HG03159 (cell line): ENCODE results near the gene CNNM3.
A peak's percentile ranks its signal among the peaks of the same experiment; 100 is the strongest.
"Not testable (repeated sequence)": the region's sequence is repeated elsewhere in the genome, so short reads cannot be mapped to it uniquely, and the experiment has no call there.

ENCODE experiments used
- ATAC-seq: cut with Tn5 transposase; IDR thresholded peaks from one replicate; pipeline ENCODE4 v1.9.1; 2021; ENCODE audit warnings: mild to moderate bottlenecking, moderate library complexity; ENCODE audit not compliant: unreplicated experiment

The CNNM3 gene

DNA sequence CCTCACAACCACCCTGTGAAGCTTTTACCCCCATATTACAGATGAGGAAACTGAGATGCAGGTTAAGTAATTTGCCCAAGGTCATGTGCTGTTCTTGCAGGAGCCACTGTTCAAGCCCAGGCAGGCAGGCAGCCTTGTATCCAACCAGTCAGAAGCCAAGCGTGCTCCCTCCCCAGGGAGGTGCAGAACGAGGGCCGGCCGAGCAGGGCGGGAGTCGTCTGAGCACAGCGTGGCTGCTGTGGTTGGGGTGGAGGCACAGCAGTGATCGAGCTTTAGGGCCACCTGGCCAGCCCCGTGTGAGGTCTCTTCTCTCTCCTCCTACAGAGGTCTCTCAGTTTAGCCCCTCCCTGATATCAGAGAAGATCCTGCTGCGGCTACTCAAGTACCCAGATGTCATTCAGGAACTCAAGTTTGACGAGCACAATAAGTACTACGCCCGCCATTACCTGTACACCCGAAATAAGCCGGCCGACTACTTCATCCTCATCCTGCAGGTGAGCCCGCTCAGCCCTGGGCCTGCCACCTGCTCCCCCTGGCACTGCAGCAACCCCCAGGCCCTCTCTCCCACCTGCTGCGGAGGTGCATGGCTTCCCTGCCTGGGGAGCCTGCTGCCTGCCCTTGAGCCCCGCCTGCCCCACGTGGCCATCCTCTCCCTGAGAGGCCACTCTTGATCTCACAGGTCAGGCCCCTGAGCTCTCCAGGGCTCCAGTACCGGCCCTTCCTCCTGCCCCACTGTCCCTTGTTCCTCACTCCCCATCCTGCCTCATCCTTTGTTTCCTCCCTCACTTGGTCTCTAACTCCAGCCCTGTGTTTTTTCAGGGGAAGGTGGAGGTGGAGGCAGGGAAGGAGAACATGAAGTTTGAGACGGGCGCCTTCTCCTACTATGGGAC, 17.1 kb upstream of the CNNM3 start:
- no peak for ATAC-seq

DNA sequence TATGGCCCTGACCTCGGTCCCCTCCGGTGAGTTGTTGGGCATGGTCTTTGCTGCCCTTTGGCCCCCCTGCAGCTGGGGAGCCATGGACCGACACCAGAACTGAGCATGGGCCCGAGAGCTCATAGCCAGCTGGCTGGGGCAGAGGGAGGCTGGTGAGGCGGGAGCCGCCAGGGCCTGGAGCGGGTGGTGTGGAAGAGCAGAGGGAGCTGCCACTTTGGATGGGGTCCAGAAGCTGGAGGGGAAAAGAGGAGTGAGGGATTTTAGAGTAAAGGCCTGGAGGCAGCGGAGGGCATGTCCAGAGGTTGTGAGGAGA, 16.5 kb upstream of the CNNM3 start:
- no peak for ATAC-seq

DNA sequence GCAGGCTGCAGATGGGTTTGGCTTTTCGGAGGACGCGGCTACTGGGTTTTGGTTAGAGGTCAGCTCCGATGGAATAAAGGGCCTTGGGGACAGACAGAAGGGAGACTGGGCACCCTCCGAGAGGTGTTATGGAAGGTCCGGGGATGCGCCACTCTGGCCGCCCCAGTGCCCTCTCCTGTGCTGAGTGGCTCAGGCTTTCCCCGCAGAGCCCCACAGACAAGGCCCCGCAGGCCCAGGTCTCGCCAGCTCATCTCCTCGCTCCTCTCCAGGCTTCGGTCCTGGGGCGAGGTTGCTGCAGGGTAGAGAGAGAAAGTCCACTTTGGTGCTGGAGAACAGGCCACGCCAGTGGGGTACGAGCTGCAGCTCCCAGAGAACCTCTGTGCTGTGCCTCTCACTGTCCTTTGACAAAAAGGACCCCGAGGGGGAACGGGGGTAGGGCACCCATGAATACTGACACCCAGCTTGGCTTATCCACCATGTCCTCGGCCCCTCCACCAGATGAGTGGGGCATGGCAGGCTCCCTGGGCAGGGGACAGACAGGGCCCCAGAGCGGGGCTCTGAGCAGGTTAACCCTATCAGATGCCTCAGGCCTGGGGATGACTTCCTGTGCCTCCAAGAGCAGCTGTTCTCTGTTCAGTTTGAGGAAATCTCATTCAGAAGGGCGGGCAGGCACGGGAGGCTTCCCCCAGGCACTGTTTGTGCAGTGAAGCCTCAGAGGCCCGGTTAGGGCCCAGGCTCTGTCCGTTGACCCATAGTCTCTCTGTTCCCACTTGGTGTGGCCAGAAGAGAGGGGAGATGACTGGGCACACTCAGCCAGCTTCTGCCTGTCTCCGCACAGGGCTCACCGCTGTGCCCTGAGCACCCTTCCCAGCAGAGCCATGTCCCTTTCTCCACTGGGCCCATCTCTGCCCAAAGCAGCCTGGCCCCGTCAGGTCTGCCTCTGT, 15.7 kb upstream of the CNNM3 start:
- no peak for ATAC-seq

DNA sequence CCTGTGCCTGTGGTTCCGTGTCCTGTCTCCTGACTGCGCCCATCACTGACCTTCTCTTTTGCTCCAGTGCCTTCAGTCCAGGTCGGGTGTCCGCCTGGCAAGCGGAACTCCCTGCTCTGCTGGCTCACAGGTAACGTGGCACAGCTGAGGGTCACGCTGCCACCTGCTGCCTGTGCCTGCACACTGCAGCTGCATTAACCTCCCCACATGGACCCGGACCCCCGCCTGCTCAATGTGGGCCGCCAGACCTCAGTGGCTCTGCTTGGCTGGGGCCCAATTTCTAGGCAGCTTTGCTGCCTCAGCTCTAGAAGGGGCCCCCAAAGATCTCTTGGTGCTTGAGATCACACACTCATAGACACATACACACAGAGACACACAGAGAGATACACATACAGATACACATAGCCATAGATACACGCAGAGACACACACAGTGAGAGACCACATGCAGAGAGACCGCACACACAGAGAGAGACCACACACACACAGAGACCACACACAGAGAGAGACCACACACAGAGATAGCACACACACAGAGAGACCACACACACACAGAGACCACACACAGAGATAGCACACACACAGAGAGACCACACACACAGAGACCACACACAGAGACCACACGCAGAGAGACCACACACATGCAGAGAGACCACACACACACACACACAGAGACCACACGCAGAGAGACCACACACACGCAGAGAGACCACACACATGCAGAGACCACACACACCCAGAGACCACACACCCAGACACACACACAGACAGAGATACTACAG, 14.9 kb upstream of the CNNM3 start:
- ATAC-seq, result no peak

DNA sequence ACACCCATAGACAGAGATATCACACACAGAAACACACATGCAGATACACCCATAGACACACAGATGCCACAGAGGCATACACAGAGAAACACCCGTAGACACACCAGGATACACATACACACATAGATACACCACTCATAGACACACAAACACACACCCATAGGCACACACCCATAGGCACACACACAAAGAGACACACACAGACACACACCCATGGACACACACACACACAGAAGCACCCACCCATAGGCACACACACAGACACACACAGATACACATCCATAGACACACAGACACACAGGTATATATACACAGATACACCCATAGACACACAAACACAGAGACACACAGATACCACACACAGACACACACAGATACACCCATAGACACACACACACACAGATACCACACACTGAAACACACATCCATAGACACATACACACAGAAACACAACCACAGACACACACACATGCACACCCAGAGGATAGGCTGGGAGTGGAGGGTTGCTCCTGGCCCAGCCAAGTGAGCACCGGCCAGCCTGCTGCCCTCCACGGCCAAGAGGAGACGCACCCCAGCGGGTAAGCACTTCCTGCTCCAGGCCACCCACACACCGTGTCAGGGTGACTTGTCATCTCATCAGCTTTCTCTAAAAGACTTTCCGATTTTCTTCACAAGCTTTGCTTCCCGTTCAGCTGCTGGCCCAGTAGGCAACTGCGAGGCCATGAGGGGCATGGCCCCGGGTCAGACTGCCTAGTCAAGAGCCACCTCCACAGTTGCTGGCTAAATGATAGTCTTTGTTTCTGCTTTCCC, 14.1 kb upstream of the CNNM3 start:
- ATAC-seq, result no peak

DNA sequence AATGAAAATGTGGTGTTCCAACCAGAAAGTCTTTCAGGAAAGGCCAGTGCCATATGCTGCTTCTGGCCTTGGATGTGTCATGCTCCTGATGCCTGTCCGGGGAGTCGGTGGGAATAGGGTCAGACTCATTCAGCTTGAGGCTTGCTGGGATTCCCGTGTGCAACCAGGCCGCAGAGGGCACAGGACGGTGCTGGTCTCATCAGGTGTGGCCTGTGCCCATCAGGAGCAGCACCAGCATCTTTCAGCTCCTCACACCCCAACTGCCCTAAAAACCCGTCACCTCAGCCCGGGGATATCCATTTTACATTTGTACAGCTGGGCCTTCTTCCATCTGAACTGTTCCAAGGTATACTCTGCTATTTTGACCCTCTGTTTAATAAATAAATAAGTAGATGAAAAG, 13.3 kb upstream of the CNNM3 start:
- ATAC-seq, result no peak

DNA sequence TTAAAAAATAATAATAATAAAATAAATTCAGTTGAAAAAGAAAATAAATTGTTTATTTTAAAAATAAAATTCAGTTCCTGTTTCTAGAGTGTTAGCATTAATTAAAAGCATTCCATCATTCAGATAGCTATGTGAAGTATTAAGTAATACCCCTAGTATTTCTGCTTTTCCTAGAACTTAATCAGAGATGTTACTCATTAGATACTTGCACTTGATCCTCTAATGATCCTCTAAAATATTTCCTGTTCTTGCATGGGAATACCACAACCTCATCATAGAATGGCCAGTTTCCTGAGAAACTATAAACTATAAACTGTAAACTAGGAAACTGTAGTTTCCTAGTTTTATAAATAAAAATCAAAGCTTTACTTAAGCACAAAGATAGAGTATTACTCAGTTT, 11.1 kb upstream of the CNNM3 start:
- no peak for ATAC-seq

DNA sequence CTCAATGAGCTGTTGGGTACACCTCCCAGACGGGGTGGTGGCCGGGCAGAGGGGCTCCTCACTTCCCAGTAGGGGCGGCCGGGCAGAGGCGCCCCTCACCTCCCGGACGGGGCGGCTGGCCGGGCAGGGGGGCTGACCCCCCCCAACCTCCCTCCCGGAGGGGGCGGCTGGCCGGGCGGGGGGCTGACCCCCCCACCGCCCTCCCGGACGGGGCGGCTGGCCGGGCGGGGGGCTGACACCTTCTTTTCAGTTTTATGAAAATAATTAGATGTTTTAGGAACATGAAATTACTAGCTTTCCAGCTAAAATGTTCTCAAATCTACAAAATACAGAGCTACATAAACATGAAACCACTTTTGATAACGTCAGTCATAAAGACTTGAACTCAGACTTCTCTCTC, 10.1 kb upstream of the CNNM3 start:
- not testable (repeated sequence) for ATAC-seq

DNA sequence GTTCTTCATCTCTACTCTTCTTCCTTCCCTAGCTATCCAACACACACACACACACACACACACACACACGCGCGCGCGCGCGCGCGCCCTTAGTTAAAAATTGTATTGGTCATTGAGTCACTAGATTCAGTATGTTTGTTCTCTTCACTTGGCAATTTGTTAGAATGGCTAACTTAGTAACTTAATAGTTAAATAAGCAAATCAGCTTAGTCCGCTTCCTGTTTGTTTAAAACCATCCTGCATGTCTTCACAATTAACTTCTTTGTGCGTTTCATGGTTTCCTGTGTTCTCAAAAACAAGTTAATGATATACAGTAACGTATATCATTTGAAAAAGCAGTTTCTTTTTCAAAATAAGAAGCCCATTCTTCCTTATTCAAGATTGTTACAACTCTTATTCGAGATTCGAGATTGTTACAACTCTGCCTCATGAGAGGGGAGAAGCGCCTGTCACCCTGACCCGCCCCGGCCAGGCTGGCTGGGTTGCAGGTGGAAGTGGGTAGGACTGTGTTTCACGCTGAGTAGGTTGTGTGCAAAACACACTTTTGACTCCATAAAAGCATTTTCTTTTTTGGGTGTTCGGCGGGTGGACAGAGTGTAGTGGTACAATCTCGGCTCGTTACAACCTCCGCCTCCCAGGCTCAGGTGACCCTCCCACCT, 9.5 kb upstream of the CNNM3 start:
- ATAC-seq, result peak; percentile 62

DNA sequence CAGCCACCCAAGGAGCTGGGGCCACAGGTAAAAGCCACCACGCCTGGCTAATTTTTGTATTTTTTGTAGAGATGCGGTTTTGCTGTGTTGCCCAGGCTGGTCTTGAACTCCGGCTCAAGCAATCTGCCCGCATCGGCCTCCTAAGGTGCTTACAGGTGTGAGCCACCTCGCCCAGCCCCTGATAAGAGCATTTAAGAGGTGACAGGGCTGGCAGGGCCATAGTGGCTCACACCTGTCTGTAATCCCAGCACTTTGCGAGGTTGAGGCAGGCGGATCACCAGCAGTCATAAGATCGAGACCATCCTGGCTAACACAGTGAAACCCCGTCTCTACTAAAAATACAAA, 9.0 kb upstream of the CNNM3 start:
- ATAC-seq, result no peak

DNA sequence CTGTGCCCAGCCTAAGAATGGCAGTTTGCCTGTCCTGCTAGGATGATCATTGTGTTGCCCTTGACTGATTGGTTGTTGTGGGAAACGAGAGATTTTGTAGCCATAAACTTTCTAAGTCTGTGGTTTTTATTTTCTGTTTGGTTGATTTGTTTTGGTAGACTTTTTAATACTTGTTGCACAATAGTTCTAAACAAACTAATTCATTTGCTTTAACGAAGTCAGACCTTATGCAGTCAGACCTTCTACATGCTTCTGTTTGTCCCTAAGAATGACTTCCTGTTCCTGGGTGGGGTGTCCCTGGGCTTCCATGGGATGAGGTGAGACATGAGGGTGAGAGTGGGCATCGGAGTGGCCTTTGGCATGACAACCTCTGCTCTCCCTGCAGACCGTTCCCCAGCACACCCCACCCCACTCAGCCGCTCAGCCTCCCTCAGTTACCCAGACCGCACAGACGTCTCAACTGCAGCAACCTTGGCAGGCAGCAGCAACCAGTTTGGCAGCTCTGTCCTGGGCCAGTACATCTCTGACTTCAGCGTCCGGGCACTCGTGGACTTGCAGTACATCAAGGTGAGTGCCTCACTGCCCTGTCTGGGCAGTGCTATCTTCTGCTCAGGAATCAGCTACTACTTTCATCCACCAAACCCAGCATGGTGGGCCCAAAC, 7.8 kb upstream of the CNNM3 start:
- ATAC-seq, result no peak

DNA sequence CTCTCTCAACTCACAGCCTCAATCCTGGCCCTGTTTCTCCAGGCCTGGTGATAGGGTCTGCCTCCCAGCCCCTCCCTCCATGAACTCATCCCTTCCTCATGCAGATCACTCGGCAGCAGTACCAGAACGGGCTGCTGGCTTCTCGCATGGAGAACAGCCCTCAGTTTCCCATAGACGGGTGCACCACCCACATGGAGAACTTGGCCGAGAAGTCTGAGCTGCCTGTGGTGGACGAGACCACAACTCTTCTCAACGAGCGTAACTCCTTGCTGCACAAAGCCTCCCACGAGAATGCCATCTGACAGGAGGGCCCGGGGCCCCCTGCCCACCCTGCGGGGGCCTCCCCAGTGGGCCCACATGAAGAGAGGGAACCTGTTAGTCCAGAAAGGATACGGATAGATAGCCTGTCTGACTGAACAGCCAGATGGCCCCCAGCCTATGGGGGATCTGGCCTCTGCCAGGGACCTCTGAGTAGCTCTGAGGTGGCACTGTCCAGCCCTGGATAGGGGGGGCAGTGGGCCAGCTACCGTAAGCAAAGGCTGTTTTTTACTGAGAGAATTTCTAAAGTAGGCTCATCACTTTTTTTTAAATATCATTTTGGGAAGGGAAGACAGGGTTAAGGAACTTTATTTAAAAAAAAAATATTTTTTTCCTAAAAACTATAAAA, 6.7 kb upstream of the CNNM3 start:
- ATAC-seq, result no peak

DNA sequence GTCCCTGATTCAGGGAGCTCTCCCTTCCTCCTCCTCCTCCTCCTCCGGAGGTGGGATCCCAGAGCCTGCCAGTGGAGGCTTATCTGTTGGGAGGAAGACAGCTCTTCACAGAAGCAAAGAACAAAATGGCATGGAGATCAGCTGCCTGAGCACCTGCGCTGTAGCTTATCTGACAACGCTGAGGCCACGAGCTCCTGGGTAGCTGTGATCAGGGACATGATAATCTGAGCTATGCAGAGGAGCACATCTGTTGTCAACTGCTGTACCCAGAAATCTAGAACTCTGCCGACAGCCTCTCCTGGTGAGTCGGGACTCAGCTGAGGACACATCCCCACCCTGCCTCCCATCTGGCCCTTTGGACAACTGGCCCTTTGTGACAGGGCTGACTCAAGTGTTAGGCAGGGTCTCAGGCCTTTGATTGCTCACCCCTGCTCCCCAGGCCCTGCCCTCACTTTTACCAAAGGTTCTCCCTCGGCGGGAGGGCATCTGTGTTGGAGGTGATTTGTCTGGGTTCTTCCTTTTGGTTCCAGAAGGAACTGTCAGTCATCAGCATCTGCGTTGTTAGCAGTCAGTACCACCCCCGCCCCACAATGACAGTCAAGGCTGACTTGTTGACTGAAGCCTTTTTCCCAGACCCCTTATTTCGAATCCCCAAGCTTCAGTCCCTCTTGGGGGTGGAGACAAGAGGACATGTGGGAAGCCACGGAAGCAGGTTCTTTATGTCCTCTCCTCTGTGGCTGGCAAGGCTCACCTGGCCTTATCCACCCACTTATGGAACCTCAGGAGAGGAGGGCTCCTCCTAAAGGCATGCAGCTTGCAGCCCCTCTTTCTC, 5.9 kb upstream of the CNNM3 start:
- ATAC-seq, result no peak

DNA sequence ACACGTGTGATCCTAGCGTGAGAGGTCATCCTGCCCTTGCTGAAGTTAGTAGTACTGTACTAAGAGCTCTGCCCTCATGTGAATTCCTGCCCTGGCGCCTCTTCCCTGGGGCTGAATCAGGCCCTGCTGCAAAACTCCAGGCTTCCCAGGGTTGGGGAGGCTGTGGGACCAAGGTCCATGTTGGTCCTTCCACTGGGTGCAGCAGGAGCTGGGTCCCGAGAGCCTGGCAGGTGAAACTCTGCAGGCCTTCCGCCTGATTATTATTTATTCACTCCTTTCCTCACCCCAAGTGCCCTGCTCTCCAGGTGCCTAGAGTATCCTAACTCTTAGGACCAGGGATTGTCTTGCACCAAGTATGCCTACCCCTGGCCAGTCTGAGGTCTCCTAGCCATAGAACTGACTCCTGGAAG, 5.3 kb upstream of the CNNM3 start:
- no peak for ATAC-seq

DNA sequence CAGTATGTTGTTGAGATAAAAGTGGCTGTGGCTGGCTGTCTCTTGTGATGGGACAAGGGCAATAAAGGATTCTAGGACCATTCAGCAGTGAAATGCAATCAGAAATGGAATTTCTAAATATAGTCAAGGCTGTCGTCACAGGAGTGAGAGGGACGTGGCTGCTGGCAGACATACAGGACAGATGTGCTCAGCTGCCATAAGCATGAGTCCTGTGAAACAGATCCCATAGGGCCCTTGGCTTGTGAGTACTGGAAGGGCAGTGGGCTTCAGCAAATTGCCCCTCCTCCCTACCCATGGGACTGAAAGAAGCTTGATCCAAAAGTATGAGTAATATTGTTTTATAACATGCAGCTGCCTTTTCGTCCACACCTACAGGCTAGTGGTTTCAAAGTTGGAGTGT, 4.2 kb upstream of the CNNM3 start:
- ATAC-seq, result no peak

DNA sequence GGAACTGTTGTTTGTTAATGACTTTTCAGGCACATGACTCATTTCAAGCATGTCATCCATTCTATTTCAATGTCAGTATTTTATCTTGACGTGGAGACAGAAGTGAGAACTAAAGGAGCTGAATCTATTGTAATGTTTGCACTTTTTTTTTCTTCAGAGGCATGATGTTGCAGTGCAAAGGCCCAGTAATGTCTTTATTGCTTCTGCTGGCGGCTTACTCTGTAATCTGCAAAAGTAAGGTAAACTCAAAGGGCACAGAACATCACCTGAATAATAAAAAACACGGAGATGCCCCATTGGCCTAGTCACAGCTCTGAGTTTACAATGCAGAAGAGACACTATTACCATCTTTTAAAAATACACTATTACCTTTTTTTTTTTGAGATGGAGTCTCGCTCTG, 2.4 kb upstream of the CNNM3 start:
- ATAC-seq, result no peak

DNA sequence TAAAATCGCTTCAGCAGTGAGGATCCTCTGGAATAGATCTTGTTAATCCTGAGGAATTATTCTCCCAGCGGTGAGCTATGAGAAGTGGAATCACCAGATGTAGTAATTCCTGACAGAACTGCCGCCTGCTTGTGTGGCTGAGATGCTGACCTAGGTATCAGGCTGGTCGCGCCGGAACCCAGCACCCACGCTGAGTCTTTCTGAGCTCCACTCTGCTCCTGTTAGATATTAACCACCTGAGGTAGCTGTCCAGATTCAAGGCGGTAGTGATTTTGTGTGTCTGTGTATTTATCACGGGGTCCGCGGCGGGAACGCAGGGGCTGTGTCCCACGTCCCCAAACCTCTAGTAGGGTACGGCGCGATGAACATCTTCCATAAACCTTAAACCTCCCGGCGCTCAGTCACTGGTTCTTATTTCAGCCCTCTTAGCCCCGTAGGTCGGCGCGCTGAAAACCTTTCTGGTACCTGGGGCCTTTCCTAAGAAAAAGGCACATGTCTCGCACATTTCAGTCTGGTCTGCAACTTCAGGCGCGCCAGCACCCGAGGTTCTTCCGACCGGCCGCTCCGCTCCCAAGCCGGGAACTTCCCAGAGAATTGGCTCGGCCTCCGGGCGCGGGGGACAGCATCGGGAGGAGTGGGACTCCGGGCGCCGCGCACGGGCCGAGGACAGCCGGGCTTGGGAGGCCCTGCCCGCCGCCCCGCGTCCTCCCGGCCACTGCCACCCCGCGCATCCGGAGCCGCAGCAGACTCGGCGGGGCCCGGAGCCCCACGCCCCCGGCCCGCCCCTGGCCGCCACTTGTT, 542 bp upstream of the CNNM3 start:
- peak; percentile 13 for ATAC-seq
